GM03348 (cell line): ENCODE results near the gene RNF217.

Experiments
- DNase-seq: peaks from one replicate; pipeline ENCODE4 v3.0.0; 2012; ENCODE audit warnings: low spot score

Gene RNF217

GRCh38 chr6:125129354-125129753, 167.1 kb downstream of the RNF217 start:
- no peak for DNase-seq

- DNase-seq = no peak
These were observed 169.8 kb downstream of the RNF217 start for GRCh38 chr6:125132058-125132457.

- no peak for DNase-seq
These were observed 174.1 kb downstream of the RNF217 start for GRCh38 chr6:125136378-125136777.

GRCh38 chr6:125138083-125138482, 175.8 kb downstream of the RNF217 start:
- DNase-seq = no peak

- peak; percentile 64 for DNase-seq
These were observed 178.6 kb downstream of the RNF217 start for GRCh38 chr6:125140808-125141207.
